NOMO-1 treated with DMSO at 0.1 percent for 48 hours (cell line): ENCODE measurements around the gene WNT4.

Source experiments
- DNase-seq: peaks from one replicate; lab custom pipeline; 2025; ENCODE audit not compliant: unreplicated experiment; lab: John Stamatoyannopoulos, UW

The WNT4 gene

GRCh38 chr1:22143065-22144033, at the start of gene WNT4:
Gene WNT4, minus strand, starts transcription at chr1:22143097. Its CDS starts 175 bp downstream, at chr1:22142922.
- DNase-seq = no peak

DNA sequence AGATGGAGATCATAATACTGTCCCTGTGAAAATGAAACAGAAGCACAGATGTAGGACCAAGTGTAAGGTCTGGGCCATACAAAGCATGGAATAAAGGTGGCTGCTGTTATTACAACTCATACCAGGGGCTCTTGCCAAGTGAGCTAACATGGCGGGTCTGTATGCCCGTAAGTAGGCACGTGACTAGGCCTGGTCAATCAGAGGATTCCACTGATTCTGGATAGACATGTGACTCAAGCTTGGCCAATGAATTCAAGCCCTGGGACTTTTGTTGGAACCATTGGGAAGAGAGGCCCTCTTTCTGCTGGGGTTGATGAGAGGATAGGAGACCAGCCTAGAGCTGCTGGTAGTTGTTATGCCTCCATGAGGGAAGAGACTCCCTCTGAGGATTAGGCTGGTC, 47.8 kb upstream of the WNT4 start:
- no peak for DNase-seq

GRCh38 chr1:22190251-22190650, 47.4 kb upstream of the WNT4 start:
- no peak for DNase-seq

DNA sequence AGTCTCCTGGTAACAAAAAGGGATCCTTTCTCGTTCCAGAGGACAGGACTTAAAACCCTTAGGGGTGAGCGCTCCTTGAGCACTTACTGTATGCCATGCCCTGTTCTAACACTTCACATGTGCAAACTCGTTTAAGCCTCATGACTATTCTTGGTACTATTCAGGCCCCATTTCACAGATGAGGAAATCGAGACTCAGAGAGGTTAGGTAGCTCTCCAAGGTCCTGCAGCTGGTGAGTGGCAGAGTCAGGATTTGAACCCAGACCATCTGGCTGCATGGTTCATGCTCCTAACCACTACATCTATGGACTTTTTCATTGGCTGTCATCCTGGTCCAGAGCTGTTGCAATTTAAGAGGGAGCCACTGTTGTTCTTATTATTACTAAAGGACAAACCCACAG, 46.7 kb upstream of the WNT4 start:
- no peak for DNase-seq

- no peak for DNase-seq
These were observed 46.0 kb upstream of the WNT4 start for GRCh38 chr1:22188914-22189313.

DNA sequence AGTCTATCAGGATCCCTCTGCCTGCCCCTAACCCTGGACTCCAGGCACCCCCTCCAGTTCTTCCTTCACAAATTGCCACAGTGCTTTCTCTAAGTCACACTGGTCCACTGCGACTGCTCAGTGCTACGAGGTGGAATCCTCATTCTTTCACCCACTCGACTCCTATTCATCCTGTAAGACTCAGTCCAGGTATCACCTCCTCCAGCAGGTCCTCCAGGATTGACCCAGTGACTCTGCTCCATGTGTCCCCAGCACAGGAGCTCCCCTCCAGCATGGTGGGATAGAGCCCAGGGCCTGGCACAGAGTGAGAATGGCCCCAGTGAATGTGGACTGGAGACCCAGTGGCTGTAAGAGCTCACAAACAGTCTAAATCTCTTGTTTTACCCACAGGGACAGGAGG, 45.5 kb upstream of the WNT4 start:
- DNase-seq = no peak

DNA sequence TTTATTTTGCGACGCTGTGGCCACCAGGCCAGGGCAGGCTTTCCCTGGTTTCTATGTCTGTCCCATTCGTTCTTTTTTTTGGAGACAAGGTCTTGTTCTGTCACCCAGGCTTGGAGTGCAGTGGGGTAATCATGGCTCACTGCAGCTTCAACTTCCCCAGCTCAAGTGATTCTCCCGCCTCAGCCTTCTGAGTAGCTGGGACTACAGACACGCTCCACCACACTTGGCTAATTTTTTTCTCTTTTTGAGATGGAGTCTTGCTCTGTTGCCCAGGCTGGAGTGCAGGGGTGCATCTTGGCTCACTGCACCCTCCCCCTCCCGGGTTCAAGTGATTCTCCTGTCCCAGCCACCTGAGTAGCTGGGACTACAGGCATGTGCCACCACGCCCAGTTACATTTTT, 43.4 kb upstream of the WNT4 start:
- DNase-seq = no peak

- DNase-seq = no peak
These were observed 42.2 kb upstream of the WNT4 start for GRCh38 chr1:22184892-22185612.

DNA sequence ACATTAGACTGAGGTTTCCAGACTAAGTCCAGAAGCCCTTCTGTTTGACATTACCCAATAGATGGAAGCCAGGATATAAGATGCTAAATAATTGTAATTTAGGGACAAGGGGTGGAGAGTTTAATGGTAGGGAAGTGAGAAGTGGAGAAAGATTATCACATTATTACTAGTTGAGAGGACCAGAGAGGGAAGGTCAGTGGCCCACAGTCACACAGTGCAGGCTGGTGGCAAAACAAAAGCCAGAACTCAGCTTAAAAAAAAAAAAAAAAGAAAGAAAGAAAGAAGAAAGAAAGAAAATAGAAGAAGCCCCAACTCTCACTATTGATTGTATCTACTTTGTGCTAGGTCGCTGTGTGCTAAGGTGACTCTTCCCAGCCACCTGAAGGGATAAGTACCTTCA, 41.6 kb upstream of the WNT4 start:
- no peak for DNase-seq

- no peak for DNase-seq
These were observed 39.8 kb upstream of the WNT4 start for GRCh38 chr1:22182715-22183114.

GRCh38 chr1:22179197-22179803, 36.4 kb upstream of the WNT4 start:
- no peak for DNase-seq

DNA sequence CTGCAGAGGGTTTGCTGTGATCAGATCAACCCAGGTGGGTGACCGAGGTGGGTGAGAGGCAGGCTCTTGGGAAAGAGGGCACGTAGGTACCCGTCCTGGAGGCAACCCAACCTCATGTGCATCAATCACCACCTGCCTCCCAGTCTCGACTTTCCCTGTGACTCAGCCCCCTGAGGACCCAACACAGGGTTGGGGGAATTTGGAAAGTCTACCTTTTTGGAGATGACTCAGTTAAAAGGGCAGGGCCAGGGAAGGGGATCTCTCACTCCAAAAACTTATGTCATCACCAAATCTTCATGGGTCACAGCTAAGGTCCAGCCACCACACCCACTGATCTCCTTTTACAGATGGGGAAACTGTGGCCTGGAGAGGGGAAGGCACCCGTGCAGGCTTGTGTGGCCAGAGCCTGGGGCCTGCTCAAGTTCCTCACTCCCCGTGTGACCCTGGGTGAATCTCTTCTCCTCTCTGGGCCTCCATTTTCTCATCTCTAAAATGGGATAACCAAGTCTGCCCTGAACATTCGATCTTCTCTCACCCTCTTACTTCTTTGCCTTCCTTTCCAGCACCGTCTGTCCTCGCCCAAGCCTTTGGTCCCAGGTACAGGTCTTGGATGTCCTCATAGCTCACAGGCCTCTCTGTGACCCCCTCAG, 34.6 kb upstream of the WNT4 start:
- no peak for DNase-seq

GRCh38 chr1:22176258-22176657, 33.4 kb upstream of the WNT4 start:
- DNase-seq = no peak

- no peak for DNase-seq
These were observed 31.7 kb upstream of the WNT4 start for GRCh38 chr1:22174446-22175220.

GRCh38 chr1:22171951-22172715, 29.2 kb upstream of the WNT4 start:
- DNase-seq = no peak

DNA sequence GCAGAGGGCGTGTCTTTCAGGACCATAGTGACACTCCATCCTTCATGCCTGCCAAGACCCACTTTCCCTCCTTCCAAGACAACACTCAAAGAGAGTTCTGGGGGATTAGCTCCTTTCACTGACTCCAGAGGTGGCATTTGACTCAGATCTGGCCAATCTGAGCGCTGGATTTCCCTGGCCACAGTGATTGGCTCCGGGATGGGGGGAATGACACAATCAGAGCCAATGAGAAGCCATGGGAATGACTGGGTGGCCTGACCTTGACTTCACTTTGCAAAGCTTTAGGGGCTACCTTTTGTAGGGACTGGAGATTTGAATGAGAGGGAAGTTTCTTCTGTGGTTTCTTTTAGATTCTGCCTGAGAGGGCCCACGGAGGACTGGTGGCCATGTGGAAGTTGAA, 26.9 kb upstream of the WNT4 start:
- DNase-seq = no peak

GRCh38 chr1:22168412-22168973, 25.6 kb upstream of the WNT4 start:
- no peak for DNase-seq

DNA sequence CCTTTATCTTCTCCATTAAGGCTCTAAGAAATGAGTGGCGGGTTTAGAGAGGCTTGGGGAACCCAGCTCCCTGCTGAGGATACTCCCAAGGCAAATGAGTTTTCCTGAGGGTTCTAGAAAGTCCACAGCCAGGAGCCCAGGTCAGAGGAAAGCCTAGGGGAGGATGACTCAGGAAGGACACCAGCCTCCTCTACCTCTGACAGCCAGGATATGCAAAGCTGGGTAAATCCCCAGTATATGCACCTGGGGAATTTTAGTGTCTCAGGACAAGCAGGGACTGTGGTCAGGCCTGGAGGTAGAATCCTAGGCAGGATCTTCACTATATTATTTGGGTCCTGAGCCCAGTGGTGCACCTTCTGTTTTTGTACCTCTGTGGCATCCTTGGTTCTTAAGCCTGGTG, 23.5 kb upstream of the WNT4 start:
- no peak for DNase-seq
